Stimulated activated CD4-positive, alpha-beta T cell treated with anti-CD3 and anti-CD28 coated beads, TNF-alpha, amount 100 ng/mL, for 4 hours (primary cell): ENCODE data around the gene FOXD1.
"Not testable (repeated sequence)": the region's sequence is repeated elsewhere in the genome, so short reads cannot be mapped to it uniquely, and the experiment has no call there.

Experiments
- DNase-seq, 3 experiments: peaks; one replicate each; pipeline ENCODE4 v3.0.0-alpha.2; 2020; ENCODE audit warnings: low read depth in 3 of 3

Gene FOXD1

GRCh38 chr5:73448463-73449136, at the start of gene FOXD1:
TSS of gene FOXD1 (minus strand) at chr5:73448777. CDS start at chr5:73448362, 415 bp downstream.
- peak in 1 of 3 experiments; percentile 21 for DNase-seq

- no peak for DNase-seq
Observed at GRCh38 chr5:73497497-73498056, 49.0 kb upstream of the FOXD1 start.

DNA sequence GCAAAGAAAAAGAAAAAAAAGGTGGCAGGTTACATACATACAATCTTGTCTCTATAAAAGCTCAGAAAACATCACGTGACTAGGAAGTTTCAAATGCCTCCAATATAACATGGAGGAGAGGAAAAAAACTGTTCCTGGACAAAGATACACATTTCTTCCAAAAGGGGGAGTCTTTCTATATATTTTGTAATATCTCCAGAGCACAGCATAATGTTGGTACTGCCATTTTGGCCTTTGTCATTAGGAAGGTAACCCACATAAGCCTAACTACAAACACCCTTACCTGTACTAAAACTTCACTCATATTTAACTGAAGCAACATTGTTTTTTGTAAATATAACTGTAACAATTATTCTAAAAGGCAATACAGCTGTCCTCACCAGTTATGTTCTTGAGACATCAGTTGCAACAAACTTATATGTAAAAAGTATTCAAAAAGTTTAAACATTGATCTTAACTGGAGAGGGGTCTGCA, 48.4 kb upstream of the FOXD1 start:
- DNase-seq: no peak

DNA sequence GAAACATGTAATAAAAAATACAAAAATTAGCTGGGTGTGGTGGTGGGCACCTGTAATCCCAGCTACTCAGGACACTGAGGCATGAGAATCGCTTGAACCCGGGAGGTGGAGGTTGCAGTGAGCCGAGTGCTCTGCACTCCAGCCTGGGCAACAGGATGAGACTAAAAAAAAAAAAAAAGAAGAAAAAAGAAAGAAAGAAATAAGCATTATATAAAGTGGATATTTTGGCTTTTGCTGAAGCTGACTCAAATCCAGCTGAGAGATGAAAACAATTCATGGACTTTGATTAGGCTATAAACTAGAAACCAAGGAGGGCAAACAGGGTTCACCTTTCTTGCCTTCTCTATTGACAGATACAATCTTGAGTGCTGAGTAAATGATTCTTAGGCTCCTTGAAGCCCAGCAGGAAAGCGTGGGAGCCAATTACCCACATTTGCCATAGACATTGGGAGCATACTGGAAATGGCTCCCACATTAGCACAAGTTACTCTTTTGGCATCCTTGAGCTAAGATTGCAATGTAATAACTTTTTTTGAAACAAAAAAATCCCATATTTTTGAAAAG, 47.3 kb upstream of the FOXD1 start:
- no peak for DNase-seq

- no peak for DNase-seq
Observed at GRCh38 chr5:73494721-73495120, 46.1 kb upstream of the FOXD1 start.

GRCh38 chr5:73493421-73493820, 44.8 kb upstream of the FOXD1 start:
- DNase-seq: no peak

DNA sequence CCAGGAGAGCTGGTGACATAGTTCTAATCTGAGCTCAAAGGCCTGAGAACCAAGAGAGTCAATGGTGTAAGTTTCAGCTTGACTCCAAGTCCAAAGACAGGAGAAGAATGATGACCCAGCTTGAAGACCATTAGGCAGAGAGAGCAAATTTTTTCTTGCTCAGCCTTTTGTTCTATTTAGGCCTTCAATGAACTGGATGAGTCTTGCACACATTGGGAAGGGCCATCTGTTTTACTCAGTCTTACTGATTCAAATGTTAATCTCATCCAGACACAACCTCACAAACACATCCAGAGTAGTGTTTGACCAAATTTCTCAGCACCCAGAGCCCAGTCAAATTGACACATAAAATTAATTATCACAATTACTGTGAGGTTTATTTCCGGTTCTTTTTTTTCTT, 42.6 kb upstream of the FOXD1 start:
- DNase-seq: no peak

GRCh38 chr5:73490088-73490487, 41.5 kb upstream of the FOXD1 start:
- no peak for DNase-seq

DNA sequence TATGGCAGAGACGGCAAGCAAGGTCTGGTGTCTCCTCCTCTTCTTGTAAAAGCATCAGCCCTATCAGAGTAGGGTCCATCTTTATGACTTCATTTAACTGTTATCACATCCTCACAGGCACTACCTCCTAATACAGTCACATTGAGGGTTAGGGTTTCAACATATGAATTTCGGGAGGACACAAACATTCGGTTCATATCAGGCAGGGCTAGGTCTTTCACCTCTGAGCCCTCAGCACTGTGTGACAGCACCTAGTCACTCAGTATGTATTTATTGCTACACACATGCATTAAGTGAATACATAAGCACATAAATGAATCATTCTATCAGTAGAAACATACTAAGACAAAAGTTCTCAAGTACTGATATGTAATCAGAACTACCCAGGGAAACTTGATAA, 40.2 kb upstream of the FOXD1 start:
- DNase-seq: no peak

- DNase-seq: no peak
Observed at GRCh38 chr5:73487815-73488214, 39.2 kb upstream of the FOXD1 start.

- not testable (repeated sequence) for DNase-seq
Observed at GRCh38 chr5:73487257-73487656, 38.7 kb upstream of the FOXD1 start.

GRCh38 chr5:73486119-73486899, 37.7 kb upstream of the FOXD1 start:
- no peak for DNase-seq

- no peak for DNase-seq
Observed at GRCh38 chr5:73485715-73486114, 37.1 kb upstream of the FOXD1 start.

- DNase-seq: no peak
Observed at GRCh38 chr5:73484511-73484910, 35.9 kb upstream of the FOXD1 start.

GRCh38 chr5:73483676-73484075, 35.1 kb upstream of the FOXD1 start:
- no peak for DNase-seq

GRCh38 chr5:73482383-73483136, 34.0 kb upstream of the FOXD1 start:
- no peak for DNase-seq

GRCh38 chr5:73480500-73480899, 31.9 kb upstream of the FOXD1 start:
- no peak for DNase-seq

DNA sequence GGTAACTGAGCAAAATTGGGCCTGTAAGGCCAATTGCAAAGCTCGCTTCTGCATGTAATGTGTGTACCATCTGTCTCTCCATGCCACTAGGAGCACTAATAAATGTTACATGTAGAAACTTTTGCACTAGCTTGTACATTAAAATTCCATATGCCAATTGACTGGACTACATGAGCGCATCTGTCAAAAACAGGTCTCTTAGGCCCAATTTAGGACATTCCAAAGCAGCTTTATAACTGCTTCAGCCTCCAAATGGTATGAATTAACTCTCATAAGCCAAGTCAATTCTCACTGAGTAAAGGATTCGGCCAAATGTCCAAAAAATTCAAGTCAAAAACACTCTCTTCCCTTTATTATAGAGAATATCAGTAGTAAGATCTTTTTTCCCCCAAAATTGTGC, 23.5 kb upstream of the FOXD1 start:
- no peak for DNase-seq

DNA sequence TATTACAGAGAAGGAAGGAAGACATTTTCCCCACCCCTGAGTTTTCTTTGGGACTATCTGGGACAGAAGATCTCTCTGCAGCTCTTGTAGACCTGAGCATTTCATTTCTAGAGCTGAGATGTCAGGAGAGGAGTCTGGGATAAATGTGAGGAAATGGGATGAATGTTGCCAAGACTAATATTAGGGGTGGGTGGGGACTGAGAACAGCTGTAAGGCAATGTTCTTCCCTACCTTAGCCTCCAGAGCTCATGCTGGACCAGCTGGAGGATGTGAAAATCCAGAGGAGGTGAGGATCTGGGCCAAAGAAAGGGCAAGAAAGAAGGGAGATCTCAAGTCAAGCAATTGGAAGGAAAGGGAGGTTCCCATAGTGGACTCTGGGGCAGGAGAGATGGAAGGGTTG, 23.1 kb upstream of the FOXD1 start:
- no peak for DNase-seq

DNA sequence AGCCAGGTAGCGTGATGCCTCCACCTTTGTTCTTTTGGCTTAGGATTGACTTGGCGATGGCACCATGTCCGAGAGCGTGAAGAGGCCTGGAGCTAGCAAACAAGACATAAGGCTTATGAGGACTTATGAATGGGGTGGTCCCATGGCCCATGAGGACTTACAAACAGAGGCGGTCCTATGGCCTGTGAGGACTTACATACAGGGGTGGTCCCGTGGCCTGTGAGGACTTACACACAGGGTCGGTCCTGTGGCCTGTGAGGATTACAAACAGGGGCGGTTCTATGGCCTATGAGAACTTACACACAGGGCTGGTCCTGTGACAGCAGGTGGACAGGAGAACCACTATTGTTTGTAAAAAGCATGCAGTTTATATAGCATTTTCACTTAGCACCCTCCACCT, 21.3 kb upstream of the FOXD1 start:
- no peak for DNase-seq

- not testable (repeated sequence) for DNase-seq
Observed at GRCh38 chr5:73468638-73469037, 20.1 kb upstream of the FOXD1 start.
